GM18951 (cell line): ENCODE results near the gene DNAJC5.
"Not testable (repeated sequence)": the region's sequence is repeated elsewhere in the genome, so short reads cannot be mapped to it uniquely, and the experiment has no call there.

Source experiments
- POLR2A ChIP-seq: IDR thresholded peaks from 4 replicates; pipeline ENCODE4 v1.6.1; 2011; ENCODE audit warnings: mild to moderate bottlenecking; ENCODE audit not compliant: insufficient read length, insufficient read depth; ENCODE audit errors: extremely low read depth
- in situ Hi-C: fragments of 300-500 bp; cut with MboI; formaldehyde crosslinking; loops from one replicate; pipeline ENCODE4 v1.12.0; 2022; ENCODE audit warnings: low sequenced_read_pairs, mixed read lengths, inconsistent platforms; ENCODE audit not compliant: unreplicated experiment

The DNAJC5 gene, protein sequence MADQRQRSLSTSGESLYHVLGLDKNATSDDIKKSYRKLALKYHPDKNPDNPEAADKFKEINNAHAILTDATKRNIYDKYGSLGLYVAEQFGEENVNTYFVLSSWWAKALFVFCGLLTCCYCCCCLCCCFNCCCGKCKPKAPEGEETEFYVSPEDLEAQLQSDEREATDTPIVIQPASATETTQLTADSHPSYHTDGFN

GRCh38 chr20:63894358-63895201, at the start of gene DNAJC5:
DNAJC5 (plus strand) TSS chr20:63895126; CDS start chr20:63928346, 33,220 bp downstream.
- in situ Hi-C loops: no loop called here
- peak; percentile 59 for TF ChIP-seq POLR2A

DNA sequence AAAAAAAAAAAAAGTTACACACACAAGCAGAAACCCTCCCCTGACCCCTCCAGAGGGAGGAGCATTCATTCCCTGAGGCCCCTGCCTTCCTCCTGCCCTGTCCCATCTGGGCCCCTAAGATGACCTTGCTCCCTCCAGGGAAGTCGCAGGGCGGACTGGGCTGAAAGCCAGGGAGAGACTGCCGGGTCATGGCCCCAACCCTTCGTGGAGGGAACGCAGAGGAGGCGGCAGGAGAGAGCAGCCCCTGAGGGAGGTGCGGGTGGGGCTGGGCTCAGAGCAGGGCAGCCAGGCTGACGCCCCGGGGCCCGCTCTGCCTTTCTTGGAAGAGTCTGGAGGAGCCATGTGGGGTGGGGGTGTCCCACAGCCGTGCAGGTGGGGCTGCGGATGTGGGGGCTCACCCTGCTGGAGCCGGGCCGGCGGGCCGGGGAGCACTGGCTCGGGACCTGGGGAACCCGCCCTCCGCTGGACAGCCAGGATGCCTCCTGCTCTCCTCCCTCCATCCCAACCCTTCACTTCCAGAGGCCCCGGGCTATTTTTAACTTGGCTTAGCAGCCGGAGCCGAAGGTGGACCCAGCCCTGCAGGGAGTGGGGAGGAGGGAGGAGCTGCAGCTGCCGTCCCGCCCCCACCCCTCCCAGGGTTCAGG, 48.7 kb upstream of the DNAJC5 start:
- no peak for TF ChIP-seq POLR2A
- in situ Hi-C loops: no loop called here

- no peak for TF ChIP-seq POLR2A
- in situ Hi-C loops: no loop called here
Observed at GRCh38 chr20:63846888-63847236, 48.1 kb upstream of the DNAJC5 start.

GRCh38 chr20:63847237-63848002, 47.5 kb upstream of the DNAJC5 start:
- in situ Hi-C loops: no loop called here
- no peak for TF ChIP-seq POLR2A

DNA sequence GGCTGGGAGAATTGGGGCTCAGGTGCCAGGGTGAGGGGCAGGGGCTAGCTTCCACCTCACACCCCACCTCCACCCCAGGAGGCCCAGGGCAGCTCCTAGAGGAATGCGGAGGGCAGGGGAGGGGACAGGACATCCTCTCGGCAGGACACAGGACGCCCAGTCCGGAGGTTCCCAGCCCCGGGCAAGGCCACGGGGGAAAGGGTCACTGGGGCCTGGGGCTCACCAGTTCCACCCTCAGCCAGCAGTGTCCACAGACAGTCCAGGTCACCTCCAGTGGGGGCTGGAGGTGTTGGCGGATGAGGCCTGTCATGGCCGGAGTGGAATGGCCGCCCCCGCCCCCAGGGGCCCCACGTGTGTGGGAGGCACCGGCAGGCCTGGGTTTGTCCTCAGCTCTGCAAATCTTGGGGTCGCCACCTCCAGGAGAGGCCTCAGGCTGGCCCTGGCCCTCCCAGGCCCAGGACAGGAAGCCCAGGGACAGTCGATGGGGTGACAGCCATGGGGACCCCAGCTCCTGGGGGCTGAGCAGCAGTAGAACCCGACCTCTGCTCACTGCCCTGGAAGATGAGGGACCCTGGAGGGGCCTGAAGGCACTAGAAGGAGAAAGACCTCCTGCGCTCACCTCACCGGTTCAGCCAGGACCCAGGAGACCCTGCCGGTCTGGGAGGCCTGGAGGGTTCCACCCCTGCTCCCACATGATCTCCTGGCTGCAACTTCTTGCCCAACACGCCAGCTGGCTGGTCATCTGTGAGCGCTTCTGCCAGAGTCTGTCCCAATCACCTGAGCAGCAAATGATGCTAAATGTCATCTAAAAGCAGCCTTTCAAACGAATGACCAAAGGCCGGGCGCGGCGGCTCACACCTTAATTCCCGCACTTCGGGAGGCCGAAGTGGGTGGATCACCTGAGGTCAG, 46.7 kb upstream of the DNAJC5 start:
- in situ Hi-C loops: no loop called here

DNA sequence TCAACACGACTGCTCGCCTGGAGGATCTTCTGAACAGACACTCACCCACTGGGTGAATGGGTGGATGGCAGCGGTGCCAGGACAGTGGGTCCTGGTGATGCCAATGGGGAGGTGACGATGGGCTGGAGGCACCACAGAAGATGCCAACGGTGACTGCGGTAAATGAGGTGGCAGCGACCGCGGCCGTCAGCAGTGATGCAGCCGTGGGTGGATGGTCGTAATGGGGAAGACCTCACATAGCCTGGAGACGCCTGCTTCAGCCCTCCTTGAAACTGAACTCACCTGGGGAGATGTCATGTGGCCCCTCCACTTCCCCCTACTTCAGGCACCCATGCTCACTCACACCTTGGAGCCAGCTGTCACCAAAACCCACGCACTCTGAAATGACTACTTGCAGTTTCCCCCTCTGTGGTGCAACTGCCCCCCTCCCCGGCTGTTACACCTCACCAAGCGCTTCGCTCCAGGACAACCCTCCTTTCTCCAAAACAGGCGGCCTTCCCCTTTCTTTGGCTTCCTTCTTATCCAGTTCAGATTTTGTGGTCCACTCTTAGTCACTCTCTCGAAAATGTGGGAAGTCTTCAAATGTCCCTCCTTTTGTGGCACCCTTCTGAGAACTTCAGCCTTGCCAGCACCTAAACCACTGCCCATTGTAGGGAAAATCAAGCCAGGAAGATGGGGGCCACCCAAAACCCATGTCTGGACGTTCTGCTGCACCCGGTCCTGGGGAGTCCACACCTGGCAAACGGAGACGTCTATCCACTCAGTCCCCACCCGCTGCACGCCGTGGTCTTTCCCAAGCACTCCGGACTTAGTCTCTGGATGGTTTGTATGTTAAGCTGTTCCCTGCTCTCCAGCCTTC, 44.0 kb upstream of the DNAJC5 start:
- in situ Hi-C loops: no loop called here
- no peak for TF ChIP-seq POLR2A

More for the DNA sequence above, 46.7 kb upstream of the DNAJC5 start:
- no peak for TF ChIP-seq POLR2A

DNA sequence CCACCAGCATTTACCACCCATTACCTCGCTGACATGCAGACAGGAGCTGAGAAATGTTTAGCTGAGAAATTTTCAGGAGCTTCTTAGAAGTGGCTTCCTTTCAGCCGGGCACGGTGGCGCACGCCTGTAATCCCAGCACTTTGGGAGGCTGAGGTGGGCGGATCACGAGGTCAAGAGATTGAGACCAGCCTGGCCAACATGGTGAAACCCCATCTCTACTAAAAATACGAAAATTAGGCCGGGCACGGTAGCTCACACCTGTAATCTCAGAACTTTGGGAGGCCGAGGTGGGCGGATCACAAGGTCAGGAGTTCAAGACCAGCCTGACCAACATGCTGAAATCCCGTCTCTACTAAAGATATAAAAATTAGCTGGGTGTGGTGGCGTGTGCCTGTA, 43.4 kb upstream of the DNAJC5 start:
- in situ Hi-C loops: not testable (repeated sequence)

DNA sequence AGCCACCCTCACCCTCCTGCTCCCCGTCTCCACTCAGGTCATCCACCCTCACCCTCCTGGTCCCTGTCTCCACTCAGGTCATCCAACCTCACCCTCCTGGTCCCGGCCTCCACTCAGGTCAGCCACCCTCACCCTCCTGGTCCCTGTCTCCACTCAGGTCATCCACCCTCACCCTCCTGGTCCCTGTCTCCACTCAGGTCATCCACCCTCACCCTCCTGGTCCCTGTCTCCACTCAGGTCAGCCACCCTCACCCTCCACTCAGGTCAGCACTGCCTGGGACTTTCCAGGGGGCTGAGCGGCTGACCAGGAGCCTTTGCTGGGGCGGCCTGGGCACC, 41.2 kb upstream of the DNAJC5 start:
- in situ Hi-C loops: not testable (repeated sequence)

DNA sequence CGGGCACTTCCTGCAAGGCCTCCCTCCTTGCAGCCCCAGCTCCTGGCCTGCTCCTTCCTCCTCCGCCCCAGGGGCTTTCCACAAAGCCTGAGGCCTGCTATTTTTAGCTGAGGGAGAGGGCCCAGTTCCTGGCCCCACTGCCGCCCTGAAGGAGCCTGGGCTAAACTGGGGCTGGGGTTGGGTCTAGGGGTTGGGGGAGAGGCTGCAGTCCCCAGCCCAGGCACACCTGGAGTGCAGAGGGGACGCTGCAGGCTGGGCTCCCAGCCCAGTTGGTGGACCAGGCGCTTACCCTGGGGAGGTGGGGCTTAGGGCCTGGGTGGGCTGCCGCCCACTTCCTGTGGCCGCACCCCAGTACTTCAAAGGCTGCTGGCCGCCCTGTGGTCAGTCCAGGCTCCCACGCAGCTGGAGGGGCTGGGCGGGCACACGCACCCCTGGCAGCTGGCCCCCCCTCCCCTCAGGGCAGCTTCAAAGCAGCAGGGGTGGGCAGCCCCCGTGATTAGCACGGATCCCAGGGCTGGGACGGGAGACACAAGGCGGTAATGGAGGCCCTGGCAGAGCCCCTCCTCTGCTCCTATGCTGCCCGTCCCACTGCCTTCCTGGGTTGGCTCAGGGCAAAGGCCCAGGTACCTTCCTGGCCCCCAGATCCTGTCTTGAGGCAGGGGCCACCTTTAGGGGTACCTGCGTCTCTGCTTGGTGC, 40.7 kb upstream of the DNAJC5 start:
- in situ Hi-C loops: no loop called here
- no peak for TF ChIP-seq POLR2A

GRCh38 chr20:63854766-63855362, 40.1 kb upstream of the DNAJC5 start:
- no peak for TF ChIP-seq POLR2A
- in situ Hi-C loops: no loop called here
